Activated naive CD8-positive, alpha-beta T cell treated with anti-CD3 and anti-CD28 coated beads, Interleukin-2, amount 10 ng/mL, durations not matched to agents 7 days and 5 days (primary cell): ENCODE measurements around the gene MYG1. TPM values are rescaled to one million over a fixed set of nuclear protein-coding genes. Genes with fewer than 3 reads are reported as not detected.
A peak's percentile ranks its signal among the peaks of the same experiment; 100 is the strongest.

ENCODE experiments used
- ATAC-seq: fragments of 150-1000 bp; cut with Tn5 transposase; one replicate; pipeline ENCODE4 v1.10.0; 2021; ENCODE audit warnings: low read depth, moderate library complexity
- POLR2A ChIA-PET: fragments of 350-600 bp; sonication (Branson Sonifier 250); formaldehyde crosslinking; loops from one replicate; lab custom pipeline; 2021; ENCODE audit warnings: antibody characterized with exemption; lab: Charles Lee
- DNase-seq: peaks from one replicate; pipeline ENCODE4 v3.0.0; 2021
- H3K27ac Mint-ChIP-seq: one replicate; pipeline ENCODE4 v1.8.0; 2022; ENCODE audit warnings: mild to moderate bottlenecking, mixed read lengths
- H3K27me3 Mint-ChIP-seq: one replicate; pipeline ENCODE4 v1.8.0; 2022; ENCODE audit warnings: mild to moderate bottlenecking, moderate library complexity, mixed read lengths
- H3K36me3 Mint-ChIP-seq: one replicate; pipeline ENCODE4 v1.8.0; 2021; ENCODE audit warnings: mild to moderate bottlenecking, mixed read lengths
- H3K4me1 Mint-ChIP-seq: one replicate; pipeline ENCODE4 v1.8.0; 2021; ENCODE audit warnings: mixed read lengths
- H3K4me3 Mint-ChIP-seq: one replicate; pipeline ENCODE4 v1.8.0; 2022; ENCODE audit warnings: mild to moderate bottlenecking, moderate library complexity, mixed read lengths
- H3K9me3 Mint-ChIP-seq: one replicate; pipeline ENCODE4 v1.8.0; 2021; ENCODE audit warnings: mixed read lengths
- total RNA-seq, 2 experiments: library from RNA; stranded (reverse); gene quantifications; one replicate each; pipeline ENCODE4 v1.2.3, GENCODE V29; 2021

MYG1 gene
- total RNA-seq, 2 experiments from 2014 or later = 44.8 to 51.2 TPM

- Mint-ChIP-seq H3K4me3 (peak within 1 kb of the TSS; percentile 99), H3K36me3 (peaks cover 37% of the 10 kb centered on the region), H3K9me3 (no peaks in the 10 kb centered on the region), H3K27me3 (no peaks in the 10 kb centered on the region), H3K27ac (peak within 1 kb of the TSS; percentile 97), H3K4me1 (peaks cover 41% of the 10 kb centered on the region)
- POLR2A ChIA-PET = interaction anchor here (0.5 to 5.2 kb wide), 35 partner anchors 8 to 262 kb away, joined by 3 to 48 read pairs (median 5); partner anchors contain the start of genes AAAS, CSAD, EIF4B and ITGB7
- DNase-seq (peak; percentile 92), ATAC-seq (peak; percentile 92)
These were observed 31.4 kb upstream of the MYG1 start, which contains the start of gene ESPL1 for GRCh38 chr12:53267999-53268629. Gene ESPL1 (plus strand): TSS chr12:53268299. CDS start chr12:53268767, 468 bp downstream.

GRCh38 chr12:53268630-53269562, 30.6 kb upstream of the MYG1 start:
- Mint-ChIP-seq H3K27ac (peak overlapping the region; percentile 97), H3K9me3 (no peaks in the 10 kb centered on the region), H3K36me3 (peaks cover 38% of the 10 kb centered on the region), H3K4me1 (peaks cover 41% of the 10 kb centered on the region), H3K4me3 (peak overlapping the region; percentile 99), H3K27me3 (no peaks in the 10 kb centered on the region)
- ATAC-seq = no peak
- DNase-seq = no peak
- POLR2A ChIA-PET = interaction anchor here (0.5 to 5.2 kb wide), 27 partner anchors 8 to 263 kb away, joined by 3 to 48 read pairs (median 6); partner anchors contain the start of genes AAAS, CSAD, EIF4B and ITGB7

- Mint-ChIP-seq H3K4me3 (no peak overlapping the region), H3K27ac (no peak overlapping the region), H3K27me3 (no peaks in the 10 kb centered on the region), H3K36me3 (peaks cover 54% of the 10 kb centered on the region), H3K9me3 (no peaks in the 10 kb centered on the region), H3K4me1 (peaks cover 37% of the 10 kb centered on the region)
- DNase-seq = no peak
- POLR2A ChIA-PET = no interaction called here
- ATAC-seq = no peak
These were observed 25.1 kb upstream of the MYG1 start for GRCh38 chr12:53274445-53274844.

GRCh38 chr12:53276511-53276910, 23.0 kb upstream of the MYG1 start:
- no peak for DNase-seq
- no peaks in the 10 kb centered on the region for H3K9me3 Mint-ChIP-seq
- H3K27me3 Mint-ChIP-seq = no peaks in the 10 kb centered on the region
- peaks cover 44% of the 10 kb centered on the region for H3K36me3 Mint-ChIP-seq
- no peak for ATAC-seq
- POLR2A ChIA-PET = interaction anchor here (0.7 to 0.9 kb wide), 3 partner anchors 8 to 58 kb away, joined by 3 to 4 read pairs (median 3); partner anchors contain the start of gene ESPL1
- H3K4me1 Mint-ChIP-seq = peaks cover 23% of the 10 kb centered on the region
- no peak overlapping the region for H3K4me3 Mint-ChIP-seq
- H3K27ac Mint-ChIP-seq = no peak overlapping the region

GRCh38 chr12:53277981-53278380, 21.5 kb upstream of the MYG1 start:
- POLR2A ChIA-PET = interaction anchor here (1.9 to 3.8 kb wide), 2 partner anchors 10 to 17 kb away, joined by 13 to 19 read pairs; partner anchors contain the start of genes ESPL1 and PFDN5
- H3K9me3 Mint-ChIP-seq = no peaks in the 10 kb centered on the region
- DNase-seq = no peak
- H3K4me3 Mint-ChIP-seq = no peak overlapping the region
- H3K36me3 Mint-ChIP-seq = peaks cover 42% of the 10 kb centered on the region
- no peaks in the 10 kb centered on the region for H3K27me3 Mint-ChIP-seq
- no peak for ATAC-seq
- H3K4me1 Mint-ChIP-seq = peaks cover 14% of the 10 kb centered on the region
- no peak overlapping the region for H3K27ac Mint-ChIP-seq

GRCh38 chr12:53279283-53279869, 20.1 kb upstream of the MYG1 start:
- ATAC-seq (no peak), DNase-seq (no peak)
- Mint-ChIP-seq H3K9me3 (no peaks in the 10 kb centered on the region), H3K4me1 (peaks cover 11% of the 10 kb centered on the region), H3K27ac (no peak overlapping the region), H3K27me3 (no peaks in the 10 kb centered on the region), H3K36me3 (peaks cover 45% of the 10 kb centered on the region), H3K4me3 (no peak overlapping the region)
- POLR2A ChIA-PET = interaction anchor here (0.7 to 3.8 kb wide), 2 partner anchors 11 to 81 kb away, joined by 3 to 19 read pairs; partner anchors contain the start of gene ESPL1

GRCh38 chr12:53279888-53280498, 19.5 kb upstream of the MYG1 start:
- Mint-ChIP-seq H3K9me3 (no peaks in the 10 kb centered on the region), H3K27me3 (no peaks in the 10 kb centered on the region), H3K36me3 (peaks cover 40% of the 10 kb centered on the region), H3K27ac (no peak overlapping the region), H3K4me1 (peaks cover 6% of the 10 kb centered on the region), H3K4me3 (no peak overlapping the region)
- ATAC-seq (no peak), DNase-seq (no peak)
- POLR2A ChIA-PET = interaction anchor here (0.6 to 3.8 kb wide), 3 partner anchors 12 to 129 kb away, joined by 3 to 19 read pairs (median 3); partner anchors contain the start of gene ESPL1

- no peak for ATAC-seq
- POLR2A ChIA-PET = interaction anchor here (0.9 kb wide), 1 partner anchor 75 kb away, joined by 3 read pairs; no protein-coding TSS in a partner anchor
- no peak for DNase-seq
- peaks cover 38% of the 10 kb centered on the region for H3K36me3 Mint-ChIP-seq
- H3K9me3 Mint-ChIP-seq = no peaks in the 10 kb centered on the region
- H3K4me1 Mint-ChIP-seq = peaks cover 2% of the 10 kb centered on the region
- no peaks in the 10 kb centered on the region for H3K27me3 Mint-ChIP-seq
- H3K4me3 Mint-ChIP-seq = no peak overlapping the region
- peak overlapping the region; percentile 41 for H3K27ac Mint-ChIP-seq
These were observed 13.0 kb upstream of the MYG1 start for GRCh38 chr12:53286448-53286847.

- ATAC-seq (peak; percentile 79), DNase-seq (peak; percentile 67)
- Mint-ChIP-seq H3K4me3 (no peak overlapping the region), H3K27me3 (no peaks in the 10 kb centered on the region), H3K9me3 (no peaks in the 10 kb centered on the region), H3K4me1 (peaks cover 2% of the 10 kb centered on the region), H3K36me3 (peaks cover 37% of the 10 kb centered on the region), H3K27ac (peak overlapping the region; percentile 36)
- POLR2A ChIA-PET = interaction anchor here (1.2 to 1.5 kb wide), 3 partner anchors 20 to 129 kb away, joined by 3 to 6 read pairs (median 4); partner anchors contain the start of gene ESPL1
These were observed 11.7 kb upstream of the MYG1 start for GRCh38 chr12:53287741-53288216.

GRCh38 chr12:53288322-53288721, 11.2 kb upstream of the MYG1 start:
- DNase-seq = no peak
- H3K27me3 Mint-ChIP-seq = no peaks in the 10 kb centered on the region
- peak overlapping the region; percentile 36 for H3K27ac Mint-ChIP-seq

GRCh38 chr12:53289891-53290290, 9.6 kb upstream of the MYG1 start:
- ATAC-seq (no peak), DNase-seq (no peak)
- peaks cover 6% of the 10 kb centered on the region for H3K4me1 Mint-ChIP-seq
- no peak overlapping the region for H3K27ac Mint-ChIP-seq
- POLR2A ChIA-PET = interaction anchor here (1.3 kb wide), 1 partner anchor 18 kb away, joined by 5 read pairs; no protein-coding TSS in a partner anchor
- H3K9me3 Mint-ChIP-seq = no peaks in the 10 kb centered on the region
- H3K36me3 Mint-ChIP-seq = peaks cover 36% of the 10 kb centered on the region
- H3K27me3 Mint-ChIP-seq = no peaks in the 10 kb centered on the region
- no peak overlapping the region for H3K4me3 Mint-ChIP-seq

More at GRCh38 chr12:53288322-53288721, 11.2 kb upstream of the MYG1 start:
- POLR2A ChIA-PET = interaction anchor here (0.5 to 1.5 kb wide), 3 partner anchors 8 to 129 kb away, joined by 3 to 6 read pairs (median 3); partner anchors contain the start of gene ESPL1
- peaks cover 38% of the 10 kb centered on the region for H3K36me3 Mint-ChIP-seq
- H3K4me3 Mint-ChIP-seq = no peak overlapping the region
- no peaks in the 10 kb centered on the region for H3K9me3 Mint-ChIP-seq
- ATAC-seq = no peak
- peaks cover 2% of the 10 kb centered on the region for H3K4me1 Mint-ChIP-seq

- DNase-seq = no peak
- Mint-ChIP-seq H3K27me3 (no peaks in the 10 kb centered on the region), H3K9me3 (no peaks in the 10 kb centered on the region), H3K4me1 (peaks cover 9% of the 10 kb centered on the region), H3K4me3 (no peak overlapping the region), H3K27ac (no peak overlapping the region), H3K36me3 (peaks cover 35% of the 10 kb centered on the region)
- POLR2A ChIA-PET = interaction anchor here (0.6 to 1.3 kb wide), 4 partner anchors 9 to 187 kb away, joined by 3 to 7 read pairs (median 5); partner anchors contain the start of gene MYG1
- no peak for ATAC-seq
These were observed 8.8 kb upstream of the MYG1 start for GRCh38 chr12:53290661-53291060.
